K562 (cell line): ENCODE data around the gene B3GALT6. TPM values are rescaled to one million over a fixed set of nuclear protein-coding genes. Genes with fewer than 3 reads are reported as not detected.
A peak's percentile ranks its signal among the peaks of the same experiment; 100 is the strongest.

Source experiments
- ARID1B ChIP-seq: fragments of 450-650 bp; IDR thresholded peaks from 2 replicates; pipeline ENCODE4 v1.6.1; 2016; ENCODE audit warnings: antibody characterized with exemption, mild to moderate bottlenecking, inconsistent platforms
- ARID3B ChIP-seq: fragments of 250-450 bp; sonication (Bioruptor Pico); IDR thresholded peaks from 2 replicates; pipeline ENCODE4 v1.4.0; 2020; ENCODE audit warnings: borderline replicate concordance
- CBFA2T2 ChIP-seq: fragments of 450-650 bp; conservative IDR thresholded peaks from 2 replicates; pipeline ENCODE4 v1.6.1; 2017; ENCODE audit warnings: mild to moderate bottlenecking
- CBX8 ChIP-seq: fragments of 200-600 bp; sonication (generic); IDR thresholded peaks from 2 replicates; pipeline ENCODE4 v1.6.1; 2012; ENCODE audit warnings: borderline replicate concordance, mixed run types, low read depth, mild to moderate bottlenecking, moderate library complexity, mixed read lengths, low read length, control low read depth, inconsistent platforms; ENCODE audit not compliant: poor library complexity, severe bottlenecking; ENCODE audit errors: extremely low read depth
- ELF1 ChIP-seq: fragments of 200-800 bp; sonication (Bioruptor generic); IDR thresholded peaks from 2 replicates; pipeline ENCODE4 v1.6.1; 2016; ENCODE audit warnings: missing genetic modification characterization, missing compliant biosample characterization
- FOXK2 ChIP-seq, 2 experiments: fragments of 450-650 bp; IDR thresholded peaks in 1 of 2; conservative IDR thresholded peaks in 1 of 2; 2 replicates each; pipeline ENCODE4 v1.6.1; 2016; ENCODE audit warnings: low read depth in 2 of 2, mild to moderate bottlenecking in 1 of 2
- HMGN3 ChIP-seq: IDR thresholded peaks from 2 replicates; pipeline ENCODE4 v1.6.1; 2011; ENCODE audit warnings: borderline replicate concordance, low read depth, mild to moderate bottlenecking, mixed read lengths, low read length; ENCODE audit not compliant: insufficient read length; ENCODE audit errors: extremely low read depth
- ILF3 ChIP-seq: fragments of 450-650 bp; IDR thresholded peaks from 2 replicates; pipeline ENCODE4 v1.6.1; 2018; ENCODE audit warnings: antibody characterized with exemption, mild to moderate bottlenecking, moderate library complexity, borderline replicate concordance
- IRF2 ChIP-seq: sonication (generic); formaldehyde crosslinking; IDR thresholded peaks from 2 replicates; pipeline ENCODE4 v1.8.1; 2022; ENCODE audit warnings: mild to moderate bottlenecking, missing genetic modification reagents
- JUNB ChIP-seq: fragments of 450-650 bp; formaldehyde crosslinking; conservative IDR thresholded peaks from 2 replicates; pipeline ENCODE4 v1.4.0; 2020; ENCODE audit warnings: mild to moderate bottlenecking
- KHSRP ChIP-seq: fragments of 450-650 bp; IDR thresholded peaks from 2 replicates; pipeline ENCODE4 v1.6.1; 2017
- MYBL2 ChIP-seq, 2 experiments: fragments of 450-650 bp in 1 of 2; sonication (generic) in 1 of 2; formaldehyde crosslinking in 1 of 2; IDR thresholded peaks; 2 replicates each; pipeline versions ENCODE4 v1.6.1 to v1.8.1; 2017 to 2022; ENCODE audit warnings: borderline replicate concordance in 1 of 2, inconsistent platforms in 1 of 2, low read depth in 1 of 2, mild to moderate bottlenecking in 1 of 2, missing genetic modification reagents in 1 of 2, moderate library complexity in 1 of 2
- NONO ChIP-seq, 2 experiments: fragments of 200-400 bp in 1 of 2; fragments of 450-650 bp in 1 of 2; formaldehyde crosslinking in 1 of 2; IDR thresholded peaks; 2 replicates each; pipeline ENCODE4 v1.6.1; 2017; ENCODE audit warnings: low read depth in 2 of 2, mild to moderate bottlenecking in 2 of 2, moderate library complexity in 2 of 2, low read length in 1 of 2
- POLR2A ChIP-seq: fragments of 450-650 bp; conservative IDR thresholded peaks from 2 replicates; pipeline ENCODE4 v1.6.1; 2016
- POLR2AphosphoS5 ChIP-seq: IDR thresholded peaks from 2 replicates; pipeline ENCODE4 v1.6.1; 2011; ENCODE audit warnings: mild to moderate bottlenecking, low read depth, low read length, moderate library complexity; ENCODE audit not compliant: control insufficient read depth, insufficient read depth
- POLR3A ChIP-seq: IDR thresholded peaks from 2 replicates; pipeline ENCODE4 v1.6.1; 2011; ENCODE audit warnings: borderline replicate concordance, mild to moderate bottlenecking, moderate library complexity; ENCODE audit not compliant: insufficient read length, insufficient read depth; ENCODE audit errors: extremely low read depth
- SMAD4 ChIP-seq: fragments of 250-450 bp; sonication (Bioruptor Pico); conservative IDR thresholded peaks from 2 replicates; pipeline ENCODE4 v1.8.0; 2021; ENCODE audit warnings: inconsistent platforms, mild to moderate bottlenecking, moderate library complexity
- SMARCA5 ChIP-seq: fragments of 450-650 bp; IDR thresholded peaks from 2 replicates; pipeline ENCODE4 v1.6.1; 2016
- THAP12 ChIP-seq: fragments of 250-450 bp; sonication (Bioruptor Pico); IDR thresholded peaks from 2 replicates; pipeline ENCODE4 v1.9.0; 2021; ENCODE audit warnings: mild to moderate bottlenecking, inconsistent platforms
- ZNF512 ChIP-seq: IDR thresholded peaks from 2 replicates; pipeline ENCODE4 v1.6.1; 2016; ENCODE audit warnings: missing genetic modification characterization, missing compliant biosample characterization
- polyA plus RNA-seq, 8 experiments: library from polyadenylated mRNA; depleted of rRNA in 4 of 8; stranded (reverse) in 5 of 8; unstranded in 3 of 8; fragments of >200 nt; fragmentation: Nextera tagmentation in 2 of 8; fragmentation: Illumina TruSeq in 1 of 8; extraction: Ambion mirVana in 2 of 8; extraction: Trizol in 1 of 8; gene quantifications; 2 replicates each; pipeline versions ENCODE4 v1.2.1 to v1.2.3, GENCODE V29; 2011 to 2014; ENCODE audit warnings: inconsistent platforms in 1 of 8, missing spikeins in 1 of 8
- total RNA-seq, 7 experiments: library from RNA; depleted of rRNA in 6 of 7; stranded (reverse); fragments of >200 nt in 6 of 7; fragmentation: Illumina TruSeq in 2 of 7; extraction: Trizol in 2 of 7; gene quantifications; 2 replicates each; pipeline versions ENCODE4 v1.2.1 to v1.2.3, GENCODE V29; 2011 to 2021; ENCODE audit warnings: low replicate concordance in 1 of 7

Gene B3GALT6
- total and polyA plus RNA-seq, 9 of the 15 experiments (the other 6 are each of a cell fraction or from before 2014, with no cell fraction given) = 0.68 to 29.8 (median 9.9) TPM

GRCh38 chr1:1185101-1185765, 46.8 kb upstream of the B3GALT6 start (continued):
- TF ChIP-seq HMGN3 = peak; percentile 68
- TF ChIP-seq MYBL2 (IDR thresholded peaks at IDR 0.05; ENCODE audit: low read depth) = no peak
- TF ChIP-seq MYBL2 (CRISPR knock-in tag; IDR thresholded peaks at IDR 0.05; ENCODE audit: borderline replicate concordance) = no peak
- no peak for TF ChIP-seq NONO (IDR thresholded peaks at IDR 0.05; ENCODE audit: low read depth in 2 of 2, low read length in 1 of 2)
- no peak for TF ChIP-seq ILF3
- TF ChIP-seq SMARCA5 = no peak
- 0 out of 2 replicates have a peak, but pooled peaks have one; percentile 7 for TF ChIP-seq THAP12
- TF ChIP-seq POLR2A = 0 out of 2 replicates have a peak, but pooled peaks have one; percentile 41
- TF ChIP-seq ARID1B = peak; percentile 78
- no peak for TF ChIP-seq KHSRP
- 0 out of 2 replicates have a peak, but pooled peaks have one; percentile 35 for TF ChIP-seq ELF1
- TF ChIP-seq FOXK2 (conservative IDR thresholded peaks at IDR 0.05 in 1 of 2, IDR thresholded peaks at IDR 0.05 in 1 of 2; ENCODE audit: low read depth in 2 of 2) = no peak
- no peak for TF ChIP-seq CBX8
- no peak for TF ChIP-seq POLR2AphosphoS5
- no peak for TF ChIP-seq POLR3A
- TF ChIP-seq ZNF512 = no peak
- TF ChIP-seq IRF2 (CRISPR knock-in tag) = no peak
- no peak for TF ChIP-seq JUNB (CRISPR knock-in tag)
- peak; percentile 45; the same call in 1 of the 2 replicates for TF ChIP-seq SMAD4 (CRISPR knock-in tag)
- TF ChIP-seq ARID3B (CRISPR knock-in tag) = no peak
- TF ChIP-seq CBFA2T2 = peak; percentile 40
